Measurements from ENCODE around the gene LRPAP1.
"Not testable (repeated sequence)": the region's sequence is repeated elsewhere in the genome, so short reads cannot be mapped to it uniquely, and the experiment has no call there.

DNA sequence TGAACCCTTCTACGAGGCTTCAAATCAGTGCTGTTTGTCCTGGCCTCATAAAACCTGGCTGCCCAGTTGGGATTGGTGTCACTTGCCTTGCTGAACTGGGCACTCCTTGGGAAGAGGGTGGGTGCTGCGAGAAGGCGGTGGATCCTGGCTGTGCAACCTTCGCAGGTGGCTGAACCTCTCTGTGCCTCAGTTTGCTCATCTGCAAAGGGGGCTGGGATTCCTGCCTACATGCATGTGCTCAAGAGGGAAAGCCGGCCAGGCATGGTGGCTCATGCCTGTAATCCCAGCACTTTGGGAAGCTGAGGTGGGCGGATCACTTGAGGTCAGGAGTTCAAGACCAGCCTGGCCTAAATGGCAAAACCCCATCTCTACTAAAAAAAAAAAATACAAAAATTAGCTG is 17.8 kb upstream of the LRPAP1 start:
- TF ChIP-seq TAF1 (IDR thresholded peaks at IDR 0.05; ENCODE audit: borderline replicate concordance, low read depth, low read length); POLR2AphosphoS5 (IDR thresholded peaks at IDR 0.05; ENCODE audit: low read depth, low read length); GATA2 (CRISPR knock-in tag; IDR thresholded peaks at IDR 0.05); GABPA (IDR thresholded peaks at IDR 0.05; ENCODE audit: low read depth); FOSL2 (IDR thresholded peaks at IDR 0.05; ENCODE audit: borderline replicate concordance, low read depth); YY1 (IDR thresholded peaks at IDR 0.05; ENCODE audit: low read depth): not testable (repeated sequence)
- TF ChIP-seq, protein P1, sequence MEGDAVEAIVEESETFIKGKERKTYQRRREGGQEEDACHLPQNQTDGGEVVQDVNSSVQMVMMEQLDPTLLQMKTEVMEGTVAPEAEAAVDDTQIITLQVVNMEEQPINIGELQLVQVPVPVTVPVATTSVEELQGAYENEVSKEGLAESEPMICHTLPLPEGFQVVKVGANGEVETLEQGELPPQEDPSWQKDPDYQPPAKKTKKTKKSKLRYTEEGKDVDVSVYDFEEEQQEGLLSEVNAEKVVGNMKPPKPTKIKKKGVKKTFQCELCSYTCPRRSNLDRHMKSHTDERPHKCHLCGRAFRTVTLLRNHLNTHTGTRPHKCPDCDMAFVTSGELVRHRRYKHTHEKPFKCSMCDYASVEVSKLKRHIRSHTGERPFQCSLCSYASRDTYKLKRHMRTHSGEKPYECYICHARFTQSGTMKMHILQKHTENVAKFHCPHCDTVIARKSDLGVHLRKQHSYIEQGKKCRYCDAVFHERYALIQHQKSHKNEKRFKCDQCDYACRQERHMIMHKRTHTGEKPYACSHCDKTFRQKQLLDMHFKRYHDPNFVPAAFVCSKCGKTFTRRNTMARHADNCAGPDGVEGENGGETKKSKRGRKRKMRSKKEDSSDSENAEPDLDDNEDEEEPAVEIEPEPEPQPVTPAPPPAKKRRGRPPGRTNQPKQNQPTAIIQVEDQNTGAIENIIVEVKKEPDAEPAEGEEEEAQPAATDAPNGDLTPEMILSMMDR (IDR thresholded peaks at IDR 0.05): not testable (repeated sequence)
- TF ChIP-seq, protein P2, sequence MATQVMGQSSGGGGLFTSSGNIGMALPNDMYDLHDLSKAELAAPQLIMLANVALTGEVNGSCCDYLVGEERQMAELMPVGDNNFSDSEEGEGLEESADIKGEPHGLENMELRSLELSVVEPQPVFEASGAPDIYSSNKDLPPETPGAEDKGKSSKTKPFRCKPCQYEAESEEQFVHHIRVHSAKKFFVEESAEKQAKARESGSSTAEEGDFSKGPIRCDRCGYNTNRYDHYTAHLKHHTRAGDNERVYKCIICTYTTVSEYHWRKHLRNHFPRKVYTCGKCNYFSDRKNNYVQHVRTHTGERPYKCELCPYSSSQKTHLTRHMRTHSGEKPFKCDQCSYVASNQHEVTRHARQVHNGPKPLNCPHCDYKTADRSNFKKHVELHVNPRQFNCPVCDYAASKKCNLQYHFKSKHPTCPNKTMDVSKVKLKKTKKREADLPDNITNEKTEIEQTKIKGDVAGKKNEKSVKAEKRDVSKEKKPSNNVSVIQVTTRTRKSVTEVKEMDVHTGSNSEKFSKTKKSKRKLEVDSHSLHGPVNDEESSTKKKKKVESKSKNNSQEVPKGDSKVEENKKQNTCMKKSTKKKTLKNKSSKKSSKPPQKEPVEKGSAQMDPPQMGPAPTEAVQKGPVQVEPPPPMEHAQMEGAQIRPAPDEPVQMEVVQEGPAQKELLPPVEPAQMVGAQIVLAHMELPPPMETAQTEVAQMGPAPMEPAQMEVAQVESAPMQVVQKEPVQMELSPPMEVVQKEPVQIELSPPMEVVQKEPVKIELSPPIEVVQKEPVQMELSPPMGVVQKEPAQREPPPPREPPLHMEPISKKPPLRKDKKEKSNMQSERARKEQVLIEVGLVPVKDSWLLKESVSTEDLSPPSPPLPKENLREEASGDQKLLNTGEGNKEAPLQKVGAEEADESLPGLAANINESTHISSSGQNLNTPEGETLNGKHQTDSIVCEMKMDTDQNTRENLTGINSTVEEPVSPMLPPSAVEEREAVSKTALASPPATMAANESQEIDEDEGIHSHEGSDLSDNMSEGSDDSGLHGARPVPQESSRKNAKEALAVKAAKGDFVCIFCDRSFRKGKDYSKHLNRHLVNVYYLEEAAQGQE (IDR thresholded peaks at IDR 0.05; ENCODE audit: low read depth, low read length): not testable (repeated sequence)
- TF ChIP-seq, protein P3, sequence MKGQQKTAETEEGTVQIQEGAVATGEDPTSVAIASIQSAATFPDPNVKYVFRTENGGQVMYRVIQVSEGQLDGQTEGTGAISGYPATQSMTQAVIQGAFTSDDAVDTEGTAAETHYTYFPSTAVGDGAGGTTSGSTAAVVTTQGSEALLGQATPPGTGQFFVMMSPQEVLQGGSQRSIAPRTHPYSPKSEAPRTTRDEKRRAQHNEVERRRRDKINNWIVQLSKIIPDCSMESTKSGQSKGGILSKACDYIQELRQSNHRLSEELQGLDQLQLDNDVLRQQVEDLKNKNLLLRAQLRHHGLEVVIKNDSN (IDR thresholded peaks at IDR 0.05; ENCODE audit: borderline replicate concordance, low read depth): not testable (repeated sequence)

Data from SK-N-SH (cell line).